Esophagus squamous epithelium (tissue), 4 donors: ENCODE data around the gene THUMPD2.

Experiments
- CTCF ChIP-seq, 6 experiments: fragments of 450-650 bp in 4 of 6; fragments of 200-600 bp in 2 of 6; sonication (generic) in 2 of 6; IDR thresholded peaks; one replicate each; pipeline ENCODE4 v1.5.1; 2016 to 2019; ENCODE audit warnings: antibody characterized with exemption in 6 of 6, mild to moderate bottlenecking in 4 of 6, moderate library complexity in 4 of 6
- POLR2A ChIP-seq, 4 donors: fragments of 450-650 bp; IDR thresholded peaks; one replicate each; pipeline ENCODE4 v1.6.1; 2017; ENCODE audit warnings: antibody characterized with exemption in 4 of 4, mild to moderate bottlenecking in 4 of 4, moderate library complexity in 3 of 4

- no peak for TF ChIP-seq CTCF (IDR thresholded peaks at IDR 0.05)
- TF ChIP-seq POLR2A (IDR thresholded peaks at IDR 0.05), result no peak
Measured at GRCh38 chr2:39803839-39804238, 24.8 kb upstream of the THUMPD2 start.
